HG02610 (cell line): Measurements from ENCODE around the gene WNT10A.

Experiments used
- ATAC-seq: cut with Tn5 transposase; IDR thresholded peaks from one replicate; pipeline ENCODE4 v1.9.1; 2021; ENCODE audit warnings: mild to moderate bottlenecking, moderate library complexity; ENCODE audit not compliant: unreplicated experiment

Gene WNT10A

DNA sequence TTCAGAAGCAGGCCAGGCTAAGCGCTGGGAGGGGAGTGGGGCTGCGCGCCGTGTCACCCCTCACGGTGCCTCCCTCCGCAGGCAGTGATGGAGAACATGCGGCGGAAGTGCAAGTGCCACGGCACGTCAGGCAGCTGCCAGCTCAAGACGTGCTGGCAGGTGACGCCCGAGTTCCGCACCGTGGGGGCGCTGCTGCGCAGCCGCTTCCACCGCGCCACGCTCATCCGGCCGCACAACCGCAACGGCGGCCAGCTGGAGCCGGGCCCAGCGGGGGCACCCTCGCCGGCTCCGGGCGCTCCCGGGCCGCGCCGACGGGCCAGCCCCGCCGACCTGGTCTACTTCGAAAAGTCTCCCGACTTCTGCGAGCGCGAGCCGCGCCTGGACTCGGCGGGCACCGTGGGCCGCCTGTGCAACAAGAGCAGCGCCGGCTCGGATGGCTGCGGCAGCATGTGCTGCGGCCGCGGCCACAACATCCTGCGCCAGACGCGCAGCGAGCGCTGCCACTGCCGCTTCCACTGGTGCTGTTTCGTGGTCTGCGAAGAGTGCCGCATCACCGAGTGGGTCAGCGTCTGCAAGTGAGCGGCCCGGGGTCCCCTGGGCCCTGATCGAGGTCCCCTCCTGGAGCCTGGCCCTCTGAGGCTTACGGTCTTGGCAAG, 12.2 kb downstream of the WNT10A start:
- ATAC-seq = peak; percentile 44

DNA sequence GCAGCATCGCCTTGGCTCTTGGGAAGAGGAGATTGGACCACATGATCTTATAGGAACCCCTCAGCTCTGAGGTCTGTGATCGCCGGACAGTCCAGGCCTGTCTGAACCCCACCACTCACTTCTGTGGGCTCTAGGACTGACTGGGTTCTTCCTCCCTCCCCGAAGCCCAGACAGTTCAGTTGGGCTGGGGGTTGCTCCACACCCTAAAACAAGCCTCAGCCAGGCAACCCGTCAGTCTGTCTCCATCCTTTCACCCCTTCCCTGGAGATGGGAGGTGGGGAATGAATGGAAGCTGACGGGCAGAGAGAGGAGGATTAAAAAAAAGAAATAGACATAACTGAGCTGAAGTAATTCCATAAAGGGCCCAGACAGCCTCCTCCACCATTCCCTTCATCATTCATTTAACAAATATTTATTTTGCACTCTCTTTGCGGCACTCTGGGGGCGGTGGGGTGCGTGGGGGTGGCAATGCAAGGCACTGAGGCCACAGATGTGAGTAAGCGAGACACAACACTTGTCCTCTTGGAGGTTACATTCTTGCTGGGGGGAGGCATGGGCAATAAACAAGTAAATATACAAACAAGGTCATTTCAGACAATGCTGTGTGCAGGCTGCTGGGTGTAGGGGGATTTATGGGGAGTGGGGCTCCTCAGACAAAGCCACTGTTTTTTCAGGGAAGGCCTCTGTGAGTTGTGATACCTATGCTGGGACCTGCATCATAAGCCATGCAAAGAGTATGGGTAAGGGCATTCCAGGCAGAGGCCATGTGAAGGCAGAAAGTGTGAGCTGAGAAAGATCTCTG, 12.9 kb downstream of the WNT10A start:
- no peak for ATAC-seq

DNA sequence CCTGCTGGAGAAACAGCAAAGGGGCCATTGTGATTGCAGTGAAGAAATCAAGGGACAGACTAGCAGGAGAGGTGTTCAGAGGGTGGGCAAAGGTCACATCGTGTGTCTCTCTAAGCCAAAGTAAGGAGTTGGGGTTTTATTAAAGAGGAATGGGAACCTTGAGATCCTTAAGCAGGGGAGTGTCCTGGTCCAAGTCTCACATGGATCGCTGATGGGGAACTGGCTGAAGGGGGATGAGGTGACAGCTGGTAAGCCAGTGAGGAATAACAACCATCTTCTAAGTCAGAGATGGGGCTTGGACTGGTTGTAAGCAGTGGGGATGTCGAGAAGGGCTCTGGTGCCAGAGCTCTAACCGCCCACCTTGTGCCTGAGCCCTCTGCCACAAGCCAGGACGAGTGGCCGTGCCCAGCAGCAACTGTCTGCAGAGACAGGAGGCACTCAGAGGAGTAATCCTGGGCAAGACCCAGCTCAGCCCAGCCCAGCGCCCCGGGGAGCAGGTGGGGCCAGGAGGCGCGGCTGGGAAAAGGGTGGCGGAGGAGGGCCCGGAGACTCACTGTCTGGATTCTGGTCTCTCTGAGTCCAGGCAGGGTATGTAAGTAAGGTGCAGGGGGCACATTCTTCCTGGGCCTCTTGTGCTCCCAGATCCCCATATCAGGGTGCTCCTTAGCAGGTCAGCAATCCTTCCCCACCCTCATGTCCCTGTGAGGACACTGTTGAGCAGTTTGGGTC, 13.7 kb downstream of the WNT10A start:
- ATAC-seq = no peak

DNA sequence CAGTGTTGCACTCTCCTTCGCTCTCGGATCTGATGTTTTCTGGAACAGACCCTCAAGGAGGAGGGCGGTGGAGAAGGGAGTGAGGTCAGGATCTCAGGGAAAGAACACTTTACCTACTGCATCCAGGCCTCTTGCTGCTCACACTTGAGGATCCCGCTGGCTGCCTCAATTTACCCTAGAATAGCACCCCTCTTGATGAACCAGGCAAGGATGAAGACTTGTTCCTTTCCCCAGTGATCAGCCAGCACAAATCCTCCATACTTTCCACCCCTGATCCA, 14.2 kb downstream of the WNT10A start:
- no peak for ATAC-seq

DNA sequence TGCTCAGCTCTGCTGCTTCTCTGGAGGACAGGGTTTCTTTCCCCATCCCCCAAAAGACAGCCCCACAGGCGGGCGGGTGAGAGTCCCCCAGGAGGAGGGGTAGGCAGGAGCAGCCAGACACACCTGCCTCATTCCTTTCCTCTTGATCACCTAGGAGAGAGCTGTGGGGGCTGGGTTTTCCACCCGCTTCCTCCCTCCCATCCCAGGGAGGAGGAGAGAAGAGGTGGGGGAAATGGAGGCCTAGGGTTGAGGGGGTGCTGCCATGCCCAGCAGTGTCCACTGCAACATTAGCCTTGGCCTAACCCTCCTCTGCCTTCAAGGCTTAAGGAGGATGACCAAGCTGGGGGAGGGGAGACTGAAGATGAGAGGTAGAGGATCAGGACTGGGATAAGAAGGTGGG, 14.7 kb downstream of the WNT10A start:
- no peak for ATAC-seq

DNA sequence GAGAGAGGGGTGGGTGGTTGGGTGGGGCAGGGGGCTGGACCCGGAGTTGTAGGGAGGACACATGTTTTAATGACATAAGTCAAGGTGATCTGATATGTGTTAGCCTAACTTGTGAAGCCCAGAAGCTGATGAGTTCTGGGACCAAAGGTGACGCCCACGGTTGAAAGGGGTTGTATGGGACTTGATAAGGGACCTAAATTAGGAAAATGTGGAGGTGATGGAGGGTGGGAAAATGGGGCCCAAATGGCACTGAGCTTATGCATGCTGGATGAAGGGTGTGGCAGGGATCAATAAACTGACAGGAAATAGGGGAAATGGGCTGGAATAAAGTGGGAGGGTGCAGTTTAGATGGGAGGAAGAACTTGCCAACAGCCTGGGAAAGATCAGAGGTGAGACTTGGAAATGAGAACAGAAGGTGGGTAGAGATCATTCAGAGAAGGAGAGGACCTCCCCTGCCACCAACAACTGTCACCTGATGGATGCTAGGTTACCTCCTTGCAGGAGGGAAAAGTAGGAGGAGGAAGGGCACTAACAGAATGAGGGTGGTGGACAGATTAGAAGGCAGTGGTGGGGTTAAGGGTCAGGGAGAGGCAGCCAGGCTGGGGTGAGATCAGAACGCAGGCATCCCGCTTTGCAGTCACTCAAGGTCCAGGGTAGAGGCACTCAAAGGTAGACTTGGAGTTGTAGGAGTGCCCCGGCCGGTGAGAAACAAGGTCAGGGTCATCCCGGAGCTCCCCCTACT, 15.3 kb downstream of the WNT10A start:
- peak; percentile 12 for ATAC-seq

DNA sequence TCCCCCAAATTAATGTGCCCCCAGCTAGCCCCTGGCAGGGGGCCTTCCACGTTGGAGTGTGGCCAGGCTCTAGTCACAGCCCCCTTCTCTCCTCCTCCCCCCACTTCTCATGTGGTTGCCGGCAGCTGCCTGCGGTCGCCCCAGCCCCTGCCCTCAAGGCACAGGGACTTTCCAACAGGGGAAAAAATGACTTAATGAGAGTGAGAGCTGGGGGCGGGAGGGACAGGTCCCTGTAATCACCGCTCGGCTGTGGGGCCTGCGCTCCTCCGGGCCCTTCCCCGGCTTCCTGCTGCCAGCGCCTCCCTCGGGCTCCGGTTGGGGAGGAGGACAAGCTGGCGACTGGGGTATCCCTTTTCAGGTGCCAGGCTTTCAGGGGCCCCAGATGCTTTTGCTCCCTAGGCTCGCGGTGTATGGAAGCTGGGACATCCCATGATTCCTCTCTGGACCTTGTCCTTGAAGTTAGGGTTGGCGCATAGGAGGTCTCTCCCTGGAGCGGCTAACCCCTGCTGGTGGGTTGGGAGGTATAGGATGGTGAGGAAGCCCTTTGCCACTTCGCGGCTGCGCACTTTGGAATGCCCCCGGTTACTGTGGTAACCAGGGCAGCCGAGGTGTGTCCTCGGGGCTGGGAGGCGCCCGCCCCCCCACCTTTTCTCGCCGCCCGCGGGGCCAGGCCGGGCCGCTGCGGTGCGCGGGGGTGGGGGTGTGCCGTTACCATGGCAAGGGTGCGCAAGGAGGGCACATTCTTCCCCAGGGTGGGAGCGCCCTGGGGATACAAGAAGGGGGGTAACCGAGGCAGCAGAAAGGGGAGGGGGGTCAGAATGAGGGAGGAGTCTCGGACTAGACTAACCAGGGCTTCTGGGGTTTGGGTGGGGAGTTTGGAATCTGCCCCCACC, 16.1 kb downstream of the WNT10A start:
- peak; percentile 70 for ATAC-seq

DNA sequence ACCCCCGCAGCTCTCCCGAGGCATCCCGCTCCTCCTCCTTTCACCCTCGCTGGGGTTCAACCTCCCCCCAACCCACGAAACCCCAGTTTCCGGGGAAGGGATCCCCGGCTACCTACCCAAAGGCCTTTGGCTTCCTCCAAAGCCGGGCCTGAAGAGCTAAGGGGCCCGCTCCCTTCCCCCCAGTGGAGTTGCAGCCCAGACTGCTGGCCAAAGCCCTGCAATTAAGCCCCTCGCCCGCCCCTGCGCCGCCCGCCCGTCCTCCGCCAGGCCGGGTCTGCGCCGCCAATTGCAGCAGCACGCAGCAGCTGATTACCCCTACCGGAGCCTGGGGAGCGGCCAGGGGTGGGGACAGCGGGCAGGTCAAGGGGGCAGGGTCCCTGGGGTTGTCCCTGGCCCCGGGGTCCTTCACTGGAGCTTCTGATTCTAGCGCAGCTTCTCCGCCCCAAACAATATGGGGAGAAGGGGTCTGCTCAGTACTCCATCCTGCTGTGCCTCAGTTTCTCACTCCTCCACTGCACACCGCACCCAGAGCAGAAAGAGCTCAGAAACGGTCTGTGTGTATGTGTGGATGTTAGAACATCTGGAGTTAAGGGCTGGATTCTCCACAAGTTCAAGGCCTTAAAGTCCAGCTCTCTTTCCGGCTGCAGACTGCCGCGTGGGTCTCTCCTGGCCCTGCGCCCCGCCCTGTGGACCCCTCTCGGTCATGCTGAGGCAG, 16.9 kb downstream of the WNT10A start:
- no peak for ATAC-seq

DNA sequence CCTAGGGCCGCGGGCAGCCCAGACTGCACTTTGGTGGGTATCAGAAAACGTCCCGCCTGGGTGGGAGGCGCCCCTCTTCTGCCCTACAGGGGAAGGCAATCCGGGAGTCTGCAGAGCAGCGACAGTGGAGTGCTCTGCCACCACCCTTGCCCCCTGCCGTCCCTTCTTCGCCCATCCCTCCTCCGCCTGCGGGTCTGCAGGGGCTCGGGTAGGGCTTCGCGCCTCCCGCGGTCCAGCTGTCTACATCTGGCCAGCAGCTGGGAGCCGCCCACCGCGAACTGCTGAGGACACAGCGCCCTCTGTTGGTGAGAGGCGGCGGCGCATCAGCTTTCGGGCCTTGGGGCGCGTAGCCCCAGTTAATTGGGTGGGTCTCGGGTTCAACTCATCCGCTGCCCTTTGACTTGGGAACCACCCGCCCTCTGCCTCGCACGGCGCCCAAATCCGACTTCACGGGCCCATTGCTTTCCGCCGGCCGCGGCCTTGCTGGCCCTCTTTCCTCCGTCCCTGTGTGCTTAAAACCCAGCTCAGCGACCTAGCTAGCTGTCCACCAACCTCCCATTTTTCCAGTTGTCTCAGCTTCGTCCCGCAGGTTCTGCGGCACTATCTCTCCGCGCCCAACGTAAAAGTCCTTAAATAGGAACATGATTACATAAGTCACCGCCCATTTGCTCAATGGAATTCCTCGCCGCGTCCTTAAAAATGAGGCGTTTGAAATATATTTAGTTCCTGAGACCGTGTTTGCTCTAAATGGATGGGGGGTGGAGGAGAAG, 17.6 kb downstream of the WNT10A start:
- peak; percentile 31 for ATAC-seq

DNA sequence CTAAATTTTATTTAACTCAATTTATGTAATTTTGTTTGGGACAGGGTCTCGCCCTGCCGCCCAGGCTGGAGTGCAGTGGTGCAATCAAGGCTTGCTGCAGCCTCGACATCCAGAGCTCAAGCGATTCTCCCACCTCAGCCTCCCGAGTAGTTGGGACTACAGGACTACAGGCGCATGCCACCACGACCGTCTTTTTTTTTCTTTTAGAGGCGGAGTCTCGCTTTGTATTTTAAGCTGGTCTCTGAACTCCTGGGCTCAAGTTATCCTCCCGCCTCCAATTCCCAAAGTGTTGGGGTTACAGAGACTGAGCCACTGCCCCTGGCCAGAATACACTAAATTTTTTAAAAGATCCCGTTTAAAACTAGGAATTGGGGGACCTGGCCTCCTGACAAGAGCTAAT, 18.5 kb downstream of the WNT10A start:
- no peak for ATAC-seq

DNA sequence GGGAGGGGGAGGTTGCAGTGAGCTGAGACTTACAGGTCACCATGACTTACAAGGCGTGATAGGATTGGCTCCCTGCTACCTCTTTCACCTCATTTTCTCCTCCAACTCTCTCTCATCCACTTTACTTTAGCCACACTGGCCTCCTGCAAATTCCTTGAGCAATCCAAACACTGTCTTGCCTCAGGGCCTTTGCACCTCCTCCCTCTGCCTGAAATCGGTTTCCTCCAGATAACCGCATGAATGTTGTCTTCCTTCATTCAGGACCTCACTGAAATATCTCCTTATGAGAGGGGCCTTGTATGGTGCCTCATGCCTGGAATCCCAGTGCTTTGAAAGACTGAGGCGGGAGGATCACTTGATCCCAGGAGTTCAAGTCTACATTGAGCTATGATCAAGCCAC, 21.8 kb downstream of the WNT10A start:
- no peak for ATAC-seq

DNA sequence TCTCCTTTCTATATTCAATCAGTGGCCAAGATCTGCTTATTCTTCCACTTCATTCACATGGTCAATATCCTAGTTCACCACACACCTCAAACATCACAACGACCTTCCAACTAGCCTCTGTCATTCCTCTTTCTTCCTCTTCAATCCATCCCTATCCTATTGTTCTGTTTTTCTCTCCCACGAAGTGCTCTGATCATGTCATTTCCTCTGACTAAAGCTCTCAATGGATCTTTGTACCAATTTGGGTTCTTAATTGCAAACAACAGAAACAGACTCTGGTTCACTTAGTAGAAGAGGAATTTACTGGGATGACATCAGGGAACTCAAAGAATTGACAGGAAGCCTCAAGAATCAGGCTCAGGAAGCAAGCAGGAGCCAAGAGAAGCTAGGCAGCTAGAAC, 23.5 kb downstream of the WNT10A start:
- no peak for ATAC-seq

DNA sequence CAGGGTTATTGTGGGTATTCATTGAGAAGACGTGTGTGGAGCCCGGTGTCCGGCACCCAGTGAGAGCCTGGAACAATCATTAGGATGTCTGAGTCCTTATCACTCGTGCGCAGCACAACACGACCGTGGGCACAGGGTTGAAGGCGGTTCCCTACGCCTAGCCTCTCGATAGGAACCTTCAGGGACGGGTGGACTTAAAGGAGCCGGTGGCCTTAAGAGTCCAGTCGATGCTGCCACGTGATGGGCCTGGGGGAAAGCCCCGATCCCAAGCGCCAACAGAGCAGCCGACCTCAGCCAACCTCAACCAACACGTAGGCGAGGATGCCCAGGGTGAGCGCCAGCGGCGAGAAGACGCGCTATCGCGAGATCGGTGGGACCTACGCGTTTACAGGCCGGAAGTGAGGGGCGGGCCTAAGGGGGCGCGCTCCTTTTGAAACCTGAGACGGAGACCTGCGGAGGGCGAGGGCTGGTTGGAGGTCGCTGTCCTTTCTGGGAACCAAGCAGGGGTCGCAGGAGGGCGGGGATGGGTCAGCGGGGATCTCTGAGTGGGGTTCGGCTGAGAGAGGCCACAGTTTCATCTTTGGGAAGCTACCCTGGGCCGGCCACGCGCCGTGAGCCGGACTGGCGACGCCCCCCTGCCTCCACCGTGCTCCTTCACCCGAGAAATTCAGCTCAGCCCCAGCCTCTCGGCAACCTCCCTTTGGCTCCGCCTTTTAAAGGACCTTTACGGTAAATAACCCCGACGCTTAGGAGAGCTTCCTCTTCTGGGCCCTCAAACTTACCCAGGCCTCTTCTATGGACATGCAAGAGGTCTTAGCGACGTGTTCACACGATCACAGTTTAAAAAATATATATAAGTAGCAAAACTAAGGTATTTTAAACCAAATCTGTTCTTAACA, 28.3 kb downstream of the WNT10A start:
- peak; percentile 92 for ATAC-seq

DNA sequence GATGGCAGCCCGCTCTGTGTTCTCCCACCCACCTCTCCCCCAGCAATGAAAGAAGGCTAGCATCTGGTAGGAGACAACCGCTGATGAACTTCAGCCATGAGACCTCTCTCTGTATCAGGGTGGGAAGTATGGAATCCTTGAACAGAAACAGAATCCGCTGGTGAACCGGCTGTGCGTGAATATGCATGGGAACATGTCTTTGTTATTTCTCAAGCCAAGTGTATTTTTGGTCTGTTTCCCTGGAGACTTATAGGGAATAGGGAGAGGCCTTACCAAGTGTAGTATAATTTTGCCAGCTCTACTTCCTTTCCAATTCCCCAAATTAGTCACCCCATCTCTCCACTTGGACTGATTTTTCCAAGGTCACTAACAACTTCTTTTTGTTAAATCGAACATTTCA, 30.1 kb downstream of the WNT10A start:
- no peak for ATAC-seq

DNA sequence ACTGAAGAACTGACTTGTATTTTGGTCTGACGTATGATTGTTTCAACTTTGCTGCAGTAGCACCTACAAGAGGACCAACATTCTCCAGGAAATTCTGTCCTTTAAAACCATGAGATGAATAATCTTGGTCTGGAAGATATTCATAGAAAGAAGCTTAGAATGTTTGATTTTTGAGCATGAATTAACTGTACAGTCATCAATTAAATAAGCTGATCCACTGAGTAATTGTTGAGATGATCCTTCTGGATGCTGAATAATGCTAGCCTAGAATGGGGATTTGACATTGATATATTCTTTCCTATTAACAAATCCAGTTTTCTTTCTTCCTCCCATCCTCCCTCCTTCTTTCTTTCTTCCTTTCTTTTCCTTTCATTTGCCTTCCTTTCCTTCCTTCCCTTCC, 39.9 kb downstream of the WNT10A start:
- ATAC-seq = no peak

DNA sequence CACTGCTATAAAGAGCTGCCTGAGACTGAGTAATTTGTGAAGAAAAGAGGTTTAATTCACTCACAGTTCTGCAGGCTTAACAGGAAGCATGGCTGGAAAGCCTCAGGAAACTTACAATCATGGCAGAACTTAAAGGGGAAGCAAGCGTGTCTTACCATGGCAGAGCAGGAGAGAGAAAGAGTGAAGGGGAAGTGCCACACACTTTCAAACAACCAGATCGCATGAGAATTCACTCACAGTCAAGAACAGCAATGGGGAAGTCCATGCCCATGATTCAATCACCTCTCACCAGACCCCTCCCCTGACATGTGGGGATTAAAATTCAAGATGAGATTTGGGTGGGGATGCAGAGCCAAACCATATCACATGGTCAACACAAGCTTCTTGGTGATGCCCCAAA, 44.1 kb downstream of the WNT10A start:
- ATAC-seq = no peak

DNA sequence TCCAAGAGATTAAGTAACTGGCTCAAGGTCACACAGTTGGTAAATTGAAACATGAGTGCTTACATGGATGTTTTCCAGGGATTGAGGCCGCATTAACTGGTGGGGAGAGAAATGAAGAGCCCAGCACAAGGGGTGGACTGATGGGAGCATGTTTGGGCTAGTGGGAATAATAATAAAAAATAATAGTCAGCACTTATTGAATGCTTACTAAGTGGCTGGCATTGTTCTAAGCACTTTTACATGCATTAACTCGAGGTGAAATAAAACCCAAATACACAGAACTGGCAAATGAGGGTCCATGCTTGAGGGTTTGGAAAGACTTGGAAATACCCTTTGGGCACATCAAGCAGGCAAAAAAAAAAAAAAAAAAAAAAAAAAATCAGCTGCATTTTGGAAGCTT, 44.8 kb downstream of the WNT10A start:
- no peak for ATAC-seq

DNA sequence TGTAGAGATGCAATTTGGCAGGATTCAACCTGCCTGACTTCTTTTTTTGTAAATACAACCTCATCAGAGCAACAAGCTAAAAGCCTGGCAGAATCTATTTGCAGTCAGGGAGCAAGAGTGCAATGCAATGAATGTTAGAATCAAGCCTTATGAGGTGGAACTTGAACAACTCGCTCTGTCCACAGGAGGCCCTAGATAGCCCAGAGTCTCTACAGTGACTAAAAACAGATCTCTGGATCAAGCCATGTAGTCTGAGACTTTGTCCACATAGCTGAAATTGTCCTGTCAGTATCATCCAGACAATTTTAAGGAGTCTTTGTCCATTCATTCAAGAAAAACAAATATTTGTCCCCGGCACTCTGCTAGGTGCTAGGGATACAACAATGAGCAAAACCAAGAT, 46.8 kb downstream of the WNT10A start:
- ATAC-seq = no peak
